ENCODE data around the gene CORO1C. TPM values are rescaled to one million over a fixed set of nuclear protein-coding genes. Genes with fewer than 3 reads are reported as not detected.

CORO1C gene
- total and polyA plus RNA-seq, 9 of the 15 experiments (the other 6 are each of a cell fraction or from before 2014, with no cell fraction given), result 55.2 to 280 (median 150) TPM

GRCh38 chr12:108629824-108630476 lies 101.4 kb downstream of the CORO1C start (continued):
- TF ChIP-seq USF1 (CRISPR knock-in tag; IDR thresholded peaks at IDR 0.05) (no peak), ZNF175 (CRISPR knock-in tag; IDR thresholded peaks at IDR 0.05; ENCODE audit: low read depth) (peak; percentile 50; the same call in 1 of the 2 replicates), HMGXB4 (CRISPR knock-in tag; IDR thresholded peaks at IDR 0.05) (no peak), RNF2 (IDR thresholded peaks at IDR 0.05) (peak; percentile 57; the same call in 1 of the 2 replicates), ZNF282 (CRISPR knock-in tag; IDR thresholded peaks at IDR 0.05) (no peak), GTF2E2 (tag; IDR thresholded peaks at IDR 0.05) (peak; percentile 83), PTRF (tag; IDR thresholded peaks at IDR 0.05) (no peak), PTBP1 (IDR thresholded peaks at IDR 0.05; ENCODE audit: low read depth, low read length) (no peak), BCL6 (CRISPR knock-in tag; IDR thresholded peaks at IDR 0.05) (no peak), L3MBTL2 (IDR thresholded peaks at IDR 0.05) (peak; percentile 49), SIN3A (IDR thresholded peaks at IDR 0.05; ENCODE audit: borderline replicate concordance in 2 of 2, control insufficient read depth in 1 of 2, low read depth in 2 of 2, low read length in 2 of 2) (0 out of 4 replicates have a peak, but pooled peaks of 1 of the 2 experiments have one; percentile 16), KAT7 (CRISPR knock-in tag; IDR thresholded peaks at IDR 0.05; ENCODE audit: borderline replicate concordance) (no peak)
- TF ChIP-seq, protein P1, sequence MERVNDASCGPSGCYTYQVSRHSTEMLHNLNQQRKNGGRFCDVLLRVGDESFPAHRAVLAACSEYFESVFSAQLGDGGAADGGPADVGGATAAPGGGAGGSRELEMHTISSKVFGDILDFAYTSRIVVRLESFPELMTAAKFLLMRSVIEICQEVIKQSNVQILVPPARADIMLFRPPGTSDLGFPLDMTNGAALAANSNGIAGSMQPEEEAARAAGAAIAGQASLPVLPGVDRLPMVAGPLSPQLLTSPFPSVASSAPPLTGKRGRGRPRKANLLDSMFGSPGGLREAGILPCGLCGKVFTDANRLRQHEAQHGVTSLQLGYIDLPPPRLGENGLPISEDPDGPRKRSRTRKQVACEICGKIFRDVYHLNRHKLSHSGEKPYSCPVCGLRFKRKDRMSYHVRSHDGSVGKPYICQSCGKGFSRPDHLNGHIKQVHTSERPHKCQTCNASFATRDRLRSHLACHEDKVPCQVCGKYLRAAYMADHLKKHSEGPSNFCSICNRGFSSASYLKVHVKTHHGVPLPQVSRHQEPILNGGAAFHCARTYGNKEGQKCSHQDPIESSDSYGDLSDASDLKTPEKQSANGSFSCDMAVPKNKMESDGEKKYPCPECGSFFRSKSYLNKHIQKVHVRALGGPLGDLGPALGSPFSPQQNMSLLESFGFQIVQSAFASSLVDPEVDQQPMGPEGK (CRISPR knock-in tag; IDR thresholded peaks at IDR 0.05; ENCODE audit: borderline replicate concordance), result no peak
- TF ChIP-seq, protein P2, sequence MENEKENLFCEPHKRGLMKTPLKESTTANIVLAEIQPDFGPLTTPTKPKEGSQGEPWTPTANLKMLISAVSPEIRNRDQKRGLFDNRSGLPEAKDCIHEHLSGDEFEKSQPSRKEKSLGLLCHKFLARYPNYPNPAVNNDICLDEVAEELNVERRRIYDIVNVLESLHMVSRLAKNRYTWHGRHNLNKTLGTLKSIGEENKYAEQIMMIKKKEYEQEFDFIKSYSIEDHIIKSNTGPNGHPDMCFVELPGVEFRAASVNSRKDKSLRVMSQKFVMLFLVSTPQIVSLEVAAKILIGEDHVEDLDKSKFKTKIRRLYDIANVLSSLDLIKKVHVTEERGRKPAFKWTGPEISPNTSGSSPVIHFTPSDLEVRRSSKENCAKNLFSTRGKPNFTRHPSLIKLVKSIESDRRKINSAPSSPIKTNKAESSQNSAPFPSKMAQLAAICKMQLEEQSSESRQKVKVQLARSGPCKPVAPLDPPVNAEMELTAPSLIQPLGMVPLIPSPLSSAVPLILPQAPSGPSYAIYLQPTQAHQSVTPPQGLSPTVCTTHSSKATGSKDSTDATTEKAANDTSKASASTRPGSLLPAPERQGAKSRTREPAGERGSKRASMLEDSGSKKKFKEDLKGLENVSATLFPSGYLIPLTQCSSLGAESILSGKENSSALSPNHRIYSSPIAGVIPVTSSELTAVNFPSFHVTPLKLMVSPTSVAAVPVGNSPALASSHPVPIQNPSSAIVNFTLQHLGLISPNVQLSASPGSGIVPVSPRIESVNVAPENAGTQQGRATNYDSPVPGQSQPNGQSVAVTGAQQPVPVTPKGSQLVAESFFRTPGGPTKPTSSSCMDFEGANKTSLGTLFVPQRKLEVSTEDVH (IDR thresholded peaks at IDR 0.05; ENCODE audit: low read depth, partially characterized antibody), result peak; percentile 29
